Caco-2 (cell line): ENCODE data around the gene RASSF8. TPM values are rescaled to one million over a fixed set of nuclear protein-coding genes. Genes with fewer than 3 reads are reported as not detected.

Source experiments
- BruUV-seq: library from RNA; stranded (reverse); fragments of 400-500 nt; replicated peaks from 2 replicates; lab custom pipeline; 2021; lab: Mats Ljungman, UMichigan
- CTCF ChIA-PET: fragments of 300-600 bp; sonication (Branson Sonifier 250); formaldehyde crosslinking; loops from one replicate; lab custom pipeline; 2022; ENCODE audit warnings: antibody characterized with exemption; lab: Charles Lee
- POLR2A ChIA-PET: fragments of 300-600 bp; sonication (Branson Sonifier 250); formaldehyde crosslinking; loops from one replicate; lab custom pipeline; 2022; ENCODE audit warnings: antibody characterized with exemption; lab: Charles Lee
- DNase-seq, 2 experiments: peaks; one replicate each; pipeline versions ENCODE4 v3.0.0 to v3.0.0-alpha.2; 2020 to 2022
- H3K27me3 ChIP-seq: replicated peaks from 2 replicates; pipeline ENCODE4 v1.6.0; 2011; ENCODE audit warnings: low read length; ENCODE audit not compliant: control insufficient read depth, insufficient read depth
- H3K36me3 ChIP-seq: 2 replicates; pipeline ENCODE4 v1.5.1; 2011; ENCODE audit warnings: low read length; ENCODE audit not compliant: control insufficient read depth, insufficient read depth
- H3K4me1 ChIP-seq: fragments of 250-450 bp; sonication (Bioruptor Pico); 2 replicates; pipeline ENCODE4 v1.5.1; 2020; ENCODE audit warnings: mild to moderate bottlenecking
- H3K4me3 ChIP-seq: 2 replicates; pipeline ENCODE4 v1.5.1; 2011; ENCODE audit warnings: low read depth, mild to moderate bottlenecking, control low read depth, low read length
- H3K9me3 ChIP-seq: fragments of 250-450 bp; sonication (Bioruptor Pico); 2 replicates; pipeline ENCODE4 v1.5.1; 2020; ENCODE audit warnings: mild to moderate bottlenecking, moderate library complexity
- H3K27ac Mint-ChIP-seq: one replicate; pipeline ENCODE4 v1.8.0; 2022; ENCODE audit warnings: mixed read lengths; ENCODE audit not compliant: unreplicated experiment
- H3K27me3 Mint-ChIP-seq: one replicate; pipeline ENCODE4 v1.8.0; 2022; ENCODE audit warnings: mixed read lengths; ENCODE audit not compliant: insufficient read depth, unreplicated experiment
- H3K36me3 Mint-ChIP-seq: one replicate; pipeline ENCODE4 v1.8.0; 2022; ENCODE audit warnings: mild to moderate bottlenecking, mixed read lengths; ENCODE audit not compliant: insufficient read depth, unreplicated experiment
- H3K4me1 Mint-ChIP-seq: one replicate; pipeline ENCODE4 v1.8.0; 2022; ENCODE audit warnings: low read depth, mixed read lengths; ENCODE audit not compliant: unreplicated experiment
- H3K4me3 Mint-ChIP-seq: one replicate; pipeline ENCODE4 v1.8.0; 2022; ENCODE audit warnings: mild to moderate bottlenecking, moderate library complexity, mixed read lengths; ENCODE audit not compliant: unreplicated experiment
- H3K9me3 Mint-ChIP-seq: one replicate; pipeline ENCODE4 v1.8.0; 2022; ENCODE audit warnings: mixed read lengths; ENCODE audit not compliant: unreplicated experiment
- CTCF ChIP-seq, 2 experiments: fragments of 200-600 bp in 1 of 2; IDR thresholded peaks; 1 replicate in 1 of 2; 2 replicates in 1 of 2; pipeline versions ENCODE4 v1.5.1 to v1.8.0; 2011 to 2022; ENCODE audit warnings: antibody characterized with exemption in 1 of 2, control low read depth in 1 of 2, inconsistent platforms in 1 of 2, low read depth in 1 of 2, low read length in 1 of 2, mild to moderate bottlenecking in 1 of 2, moderate library complexity in 1 of 2; ENCODE audit not compliant: insufficient read depth in 1 of 2, severe bottlenecking in 1 of 2, unreplicated experiment in 1 of 2
- intact Hi-C: fragments of 100-400 bp; cut with micrococcal nuclease; formaldehyde crosslinking; loops from one replicate; pipeline ENCODE4 v1.10.0; 2022; ENCODE audit not compliant: unreplicated experiment
- total RNA-seq: library from RNA; stranded (reverse); gene quantifications from 2 replicates; pipeline ENCODE4 v1.2.3, GENCODE V29; 2022

Gene RASSF8
- total RNA-seq, 1 experiment from 2014 or later, result 143 TPM

DNA sequence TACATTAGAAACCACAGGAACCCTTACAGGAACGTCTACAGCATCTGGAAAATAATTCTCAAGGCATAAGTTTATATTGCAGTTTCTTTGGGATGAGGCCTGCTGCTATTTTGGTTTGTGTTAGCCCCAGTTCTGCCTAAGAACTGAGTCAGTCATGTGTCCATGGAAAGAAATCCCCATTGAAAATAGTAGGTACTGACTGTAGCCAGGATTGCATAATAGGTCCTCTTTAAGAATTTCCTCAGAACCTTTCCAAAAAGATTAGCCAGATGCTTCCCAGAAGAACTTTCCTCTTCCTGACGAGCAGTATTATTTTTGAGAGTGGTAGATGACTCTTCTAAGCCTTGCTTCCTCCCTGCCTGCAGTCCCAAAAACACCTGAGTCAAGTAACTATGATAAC lies 52.6 kb downstream of the RASSF8 start:
- intact Hi-C loops, result no loop called here
- peaks cover 9% of the 10 kb centered on the region for H3K36me3 Mint-ChIP-seq

GRCh38 chr12:26014085-26014484 lies 55.6 kb downstream of the RASSF8 start:
- BruUV-seq, result no TSS peak
- DNase-seq, result no peak
- peaks cover 4% of the 10 kb centered on the region for H3K36me3 Mint-ChIP-seq
- Histone ChIP-seq H3K27me3 (no peaks in the 10 kb centered on the region), H3K4me3 (no peak overlapping the region), H3K36me3 (no peaks in the 10 kb centered on the region), H3K4me1 (no peaks in the 10 kb centered on the region), H3K9me3 (no peaks in the 10 kb centered on the region)
- H3K27ac Mint-ChIP-seq, result no peak overlapping the region
- ChIA-PET CTCF (no interaction called here), POLR2A (interaction anchor here (0.6 kb wide), 1 partner anchor 150 kb away, joined by 3 read pairs; no protein-coding TSS in a partner anchor)
- H3K27me3 Mint-ChIP-seq, result no peaks in the 10 kb centered on the region
- H3K4me3 Mint-ChIP-seq, result no peak overlapping the region
- intact Hi-C loops, result no loop called here
- H3K9me3 Mint-ChIP-seq, result peaks cover 9% of the 10 kb centered on the region
- peaks cover 31% of the 10 kb centered on the region for H3K4me1 Mint-ChIP-seq
- no peak for TF ChIP-seq CTCF (IDR thresholded peaks at IDR 0.05; ENCODE audit: insufficient read depth in 1 of 2, low read depth in 1 of 2, low read length in 1 of 2, severe bottlenecking in 1 of 2, unreplicated experiment in 1 of 2)

More for the DNA sequence above, 52.6 kb downstream of the RASSF8 start:
- ChIA-PET CTCF (no interaction called here), POLR2A (no interaction called here)
- no peak for TF ChIP-seq CTCF (IDR thresholded peaks at IDR 0.05; ENCODE audit: insufficient read depth in 1 of 2, low read depth in 1 of 2, low read length in 1 of 2, severe bottlenecking in 1 of 2, unreplicated experiment in 1 of 2)
- H3K4me1 Mint-ChIP-seq, result peaks cover 24% of the 10 kb centered on the region
- H3K27ac Mint-ChIP-seq, result no peak overlapping the region
- BruUV-seq, result no TSS peak
- Histone ChIP-seq H3K4me3 (no peak overlapping the region), H3K4me1 (no peaks in the 10 kb centered on the region), H3K27me3 (no peaks in the 10 kb centered on the region), H3K36me3 (no peaks in the 10 kb centered on the region), H3K9me3 (no peaks in the 10 kb centered on the region)
- peaks cover 9% of the 10 kb centered on the region for H3K9me3 Mint-ChIP-seq
- H3K4me3 Mint-ChIP-seq, result no peak overlapping the region
- no peak for DNase-seq
- no peaks in the 10 kb centered on the region for H3K27me3 Mint-ChIP-seq

GRCh38 chr12:26016516-26016915 lies 58.0 kb downstream of the RASSF8 start:
- H3K4me1 ChIP-seq, result no peaks in the 10 kb centered on the region
- Mint-ChIP-seq H3K36me3 (peaks cover 1% of the 10 kb centered on the region), H3K27ac (no peak overlapping the region), H3K4me1 (peaks cover 16% of the 10 kb centered on the region), H3K9me3 (no peaks in the 10 kb centered on the region), H3K4me3 (no peak overlapping the region), H3K27me3 (no peaks in the 10 kb centered on the region)
- no peaks in the 10 kb centered on the region for H3K27me3 ChIP-seq
- no peak for DNase-seq
- H3K36me3 ChIP-seq, result no peaks in the 10 kb centered on the region
- ChIA-PET POLR2A (no interaction called here), CTCF (interaction anchor here (0.6 to 1.2 kb wide), 2 partner anchors 18 to 48 kb away, joined by 3 read pairs; no protein-coding TSS in a partner anchor)
- H3K4me3 ChIP-seq, result no peak overlapping the region
- no peak for TF ChIP-seq CTCF (IDR thresholded peaks at IDR 0.05; ENCODE audit: insufficient read depth in 1 of 2, low read depth in 1 of 2, low read length in 1 of 2, severe bottlenecking in 1 of 2, unreplicated experiment in 1 of 2)
- no TSS peak for BruUV-seq
- intact Hi-C loops, result loop anchor here (2.0 kb wide), 1 partner anchor 434 kb away; no protein-coding TSS in a partner anchor
- no peaks in the 10 kb centered on the region for H3K9me3 ChIP-seq
